ENCODE data around the gene CFAP119.

Gene CFAP119

DNA sequence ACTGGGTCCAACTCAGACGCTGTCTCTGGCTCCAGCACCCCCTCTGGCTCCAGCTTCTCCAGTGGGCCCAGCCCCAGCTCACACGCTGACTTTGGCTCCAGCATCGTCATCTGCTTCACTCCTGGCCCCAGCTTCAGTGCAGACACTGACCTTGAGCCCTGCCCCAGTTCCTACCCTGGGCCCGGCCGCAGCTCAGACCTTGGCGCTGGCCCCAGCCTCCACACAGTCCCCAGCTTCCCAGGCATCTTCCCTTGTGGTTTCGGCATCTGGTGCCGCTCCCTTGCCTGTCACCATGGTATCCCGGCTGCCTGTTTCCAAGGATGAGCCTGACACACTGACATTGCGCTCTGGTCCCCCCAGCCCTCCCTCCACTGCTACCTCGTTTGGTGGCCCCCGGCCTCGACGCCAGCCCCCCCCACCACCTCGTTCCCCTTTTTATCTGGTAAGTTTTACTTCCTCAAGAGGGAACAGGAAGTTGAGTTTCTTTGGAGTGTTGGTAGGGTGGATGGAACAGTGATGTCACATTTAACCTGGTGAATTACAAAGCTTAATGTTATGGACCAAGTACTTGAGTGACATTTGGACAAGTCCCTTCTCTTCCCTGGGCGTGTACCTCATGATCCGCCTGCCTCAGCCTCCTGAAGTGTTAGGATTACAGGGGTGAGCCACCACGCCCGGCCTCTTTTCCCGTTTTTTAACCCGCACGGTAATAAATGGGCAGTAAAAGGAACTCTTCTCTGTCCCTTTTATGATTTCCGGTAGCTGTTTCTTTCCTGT lies 37.0 kb downstream of the CFAP119 start:
- H3K4me3 ChIP-seq (ENCODE audit: low read depth, low read length), result no peak overlapping the region
- TF ChIP-seq CTCF (IDR thresholded peaks at IDR 0.05; ENCODE audit: borderline replicate concordance, insufficient read depth, low read depth, low read length), result no peak

GRCh38 chr16:30723725-30724355 lies 38.0 kb downstream of the CFAP119 start:
- H3K4me3 ChIP-seq (ENCODE audit: low read depth, low read length), result no peak overlapping the region
- TF ChIP-seq CTCF (IDR thresholded peaks at IDR 0.05; ENCODE audit: borderline replicate concordance, insufficient read depth, low read depth, low read length), result no peak

DNA sequence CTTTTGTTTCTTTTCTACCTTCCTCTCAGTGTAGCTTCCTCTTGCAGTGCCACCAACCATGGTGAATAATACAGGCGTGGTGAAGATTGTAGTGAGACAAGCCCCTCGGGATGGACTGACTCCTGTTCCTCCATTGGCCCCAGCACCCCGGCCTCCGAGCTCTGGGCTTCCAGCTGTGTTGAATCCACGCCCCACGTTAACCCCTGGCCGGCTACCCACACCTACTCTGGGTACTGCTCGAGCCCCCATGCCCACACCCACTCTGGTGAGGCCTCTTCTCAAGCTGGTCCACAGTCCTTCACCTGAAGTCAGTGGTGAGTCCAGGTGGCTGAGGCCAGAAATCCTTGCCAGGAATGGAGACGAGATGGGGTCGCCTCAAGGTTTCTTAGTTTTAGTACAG lies 38.9 kb downstream of the CFAP119 start:
- no peak for TF ChIP-seq CTCF (IDR thresholded peaks at IDR 0.05; ENCODE audit: borderline replicate concordance, insufficient read depth, low read depth, low read length)
- no peak overlapping the region for H3K4me3 ChIP-seq (ENCODE audit: low read depth, low read length)

GRCh38 chr16:30722443-30722842 lies 39.4 kb downstream of the CFAP119 start:
- no peak for TF ChIP-seq CTCF (IDR thresholded peaks at IDR 0.05; ENCODE audit: borderline replicate concordance, insufficient read depth, low read depth, low read length)
- no peak overlapping the region for H3K4me3 ChIP-seq (ENCODE audit: low read depth, low read length)

- no peak for TF ChIP-seq CTCF (IDR thresholded peaks at IDR 0.05; ENCODE audit: borderline replicate concordance, insufficient read depth, low read depth, low read length)
Observed at GRCh38 chr16:30721606-30722005, 40.3 kb downstream of the CFAP119 start.

GRCh38 chr16:30721167-30721566 lies 40.7 kb downstream of the CFAP119 start:
- TF ChIP-seq CTCF (IDR thresholded peaks at IDR 0.05; ENCODE audit: borderline replicate concordance, insufficient read depth, low read depth, low read length), result no peak
- no peak overlapping the region for H3K4me3 ChIP-seq (ENCODE audit: low read depth, low read length)

More at GRCh38 chr16:30721606-30722005, 40.3 kb downstream of the CFAP119 start:
- H3K4me3 ChIP-seq (ENCODE audit: low read depth, low read length), result no peak overlapping the region

- no peak overlapping the region for H3K4me3 ChIP-seq (ENCODE audit: low read depth, low read length)
- no peak for TF ChIP-seq CTCF (IDR thresholded peaks at IDR 0.05; ENCODE audit: borderline replicate concordance, insufficient read depth, low read depth, low read length)
Observed at GRCh38 chr16:30720694-30721093, 41.2 kb downstream of the CFAP119 start.

All from GM12875 (cell line).